ENCODE measurements around the gene NENF. TPM values are rescaled to one million over a fixed set of nuclear protein-coding genes. Genes with fewer than 3 reads are reported as not detected.
"Not testable (repeated sequence)": the region's sequence is repeated elsewhere in the genome, so short reads cannot be mapped to it uniquely, and the experiment has no call there.

NENF gene
- total and polyA plus RNA-seq, 10 of the 15 experiments (the other 5 are each of a cell fraction or from before 2014, with no cell fraction given), result 5.1 to 83.4 (median 42.7) TPM

- H3K79me2 ChIP-seq (ENCODE audit: control insufficient read depth, insufficient read depth, low read length); H3K27me3 ChIP-seq (replicated peaks in 1 of 2; ENCODE audit: control insufficient read depth in 2 of 2, insufficient read depth in 2 of 2, low read length in 1 of 2); H3K4me2 ChIP-seq (ENCODE audit: control insufficient read depth, insufficient read depth); H3K4me3 ChIP-seq; H3K9me3 ChIP-seq (replicated peaks; ENCODE audit: control insufficient read depth, insufficient read depth, low read length); BruUV-seq (replicated peaks); H2AFZ ChIP-seq (ENCODE audit: control insufficient read depth, low read depth, low read length); ATAC-seq; POLR2A ChIA-PET; H3K27ac ChIP-seq (ENCODE audit: control insufficient read depth, insufficient read depth); H3K9ac ChIP-seq (ENCODE audit: control insufficient read depth, insufficient read depth, low read length); DNase-seq (ENCODE audit: low read depth, low spot score); H3K4me1 ChIP-seq (ENCODE audit: control insufficient read depth, insufficient read depth, low read length); FAIRE-seq; H3K36me3 ChIP-seq (ENCODE audit: control insufficient read depth in 2 of 2, insufficient read depth in 2 of 2, low read length in 1 of 2); in situ Hi-C loops (cut with MboI); H4K20me1 ChIP-seq (ENCODE audit: control insufficient read depth, insufficient read depth): not testable (repeated sequence)
- SMC1A ChIA-PET (ENCODE audit: uncharacterized antibody, unreplicated experiment), result interaction anchor here (1.1 to 5.8 kb wide), 7 partner anchors 15 to 278 kb away, joined by 3 to 42 read pairs (median 12); no protein-coding TSS in a partner anchor
- 87% methylated on average over 3 of the region's 3 CpGs for WGBS (ENCODE audit: insufficient coverage, insufficient replicate concordance, low lambda C conversion rate, missing lambda C conversion rate)
- intact Hi-C loops (cut with micrococcal nuclease; ENCODE audit: unreplicated experiment), result loop anchor here (1.0 to 10.0 kb wide), 4 partner anchors 19 to 521 kb away; no protein-coding TSS in a partner anchor
- RAD21 ChIA-PET (ENCODE audit: unreplicated experiment), result interaction anchor here (1.6 to 5.8 kb wide), 5 partner anchors 138 to 222 kb away, joined by 4 to 66 read pairs (median 20); no protein-coding TSS in a partner anchor
- CTCF ChIA-PET, result interaction anchor here (1.0 to 4.5 kb wide), 8 partner anchors 13 to 308 kb away, joined by 3 to 84 read pairs (median 16); no protein-coding TSS in a partner anchor
Observed at GRCh38 chr1:212475831-212476230, 43.1 kb downstream of the NENF start.

- in situ Hi-C loops (cut with MboI), result no loop called here
- DNase-seq (ENCODE audit: low read depth, low spot score) (peak; percentile 65), FAIRE-seq (peak; percentile 91), ATAC-seq (peak; percentile 97)
- 10% methylated on average over 12 of the region's 12 CpGs for WGBS (ENCODE audit: insufficient coverage, insufficient replicate concordance, low lambda C conversion rate, missing lambda C conversion rate)
- Histone ChIP-seq H4K20me1 (ENCODE audit: control insufficient read depth, insufficient read depth) (no peaks in the 10 kb centered on the region), H2AFZ (ENCODE audit: control insufficient read depth, low read depth, low read length) (peak overlapping the region; percentile 85), H3K36me3 (ENCODE audit: control insufficient read depth in 2 of 2, insufficient read depth in 2 of 2, low read length in 1 of 2) (no peaks in the 10 kb centered on the region), H3K27ac (ENCODE audit: control insufficient read depth, insufficient read depth) (no peak overlapping the region; the same call in 1 of the 2 replicates), H3K4me1 (ENCODE audit: control insufficient read depth, insufficient read depth, low read length) (peaks cover 6% of the 10 kb centered on the region; the same call in 1 of the 2 replicates), H3K79me2 (ENCODE audit: control insufficient read depth, insufficient read depth, low read length) (no peaks in the 10 kb centered on the region), H3K27me3 (replicated peaks in 1 of 2; ENCODE audit: control insufficient read depth in 2 of 2, insufficient read depth in 2 of 2, low read length in 1 of 2) (no peaks in the 10 kb centered on the region), H3K9me3 (replicated peaks; ENCODE audit: control insufficient read depth, insufficient read depth, low read length) (no peaks in the 10 kb centered on the region), H3K4me2 (ENCODE audit: control insufficient read depth, insufficient read depth) (peak overlapping the region; percentile 83), H3K9ac (ENCODE audit: control insufficient read depth, insufficient read depth, low read length) (no peak overlapping the region), H3K4me3 (no peak overlapping the region)
- ChIA-PET RAD21 (ENCODE audit: unreplicated experiment) (interaction anchor here (0.6 to 5.8 kb wide), 56 partner anchors 12 to 796 kb away, joined by 3 to 66 read pairs (median 6); partner anchors contain the start of gene ATF3), CTCF (interaction anchor here (0.5 to 6.3 kb wide), 83 partner anchors 8 to 796 kb away, joined by 3 to 84 read pairs (median 5); partner anchors contain the start of genes ATF3, BATF3, DTL and INTS7), SMC1A (ENCODE audit: uncharacterized antibody, unreplicated experiment) (interaction anchor here (0.6 to 5.8 kb wide), 66 partner anchors 8 to 537 kb away, joined by 3 to 63 read pairs (median 6); partner anchors contain the start of genes ATF3, BATF3 and NENF), POLR2A (interaction anchor here (0.6 to 1.6 kb wide), 14 partner anchors 21 to 573 kb away, joined by 3 to 11 read pairs (median 4); no protein-coding TSS in a partner anchor)
- intact Hi-C loops (cut with micrococcal nuclease; ENCODE audit: unreplicated experiment), result loop anchor here (1.0 to 10.0 kb wide), 7 partner anchors 90 to 520 kb away; no protein-coding TSS in a partner anchor
- no TSS peak for BruUV-seq (replicated peaks)
- TF ChIP-seq ZNF274 (IDR thresholded peaks at IDR 0.05; ENCODE audit: insufficient read depth, insufficient read length) (no peak), EZH2 (IDR thresholded peaks at IDR 0.05; ENCODE audit: borderline replicate concordance, control insufficient read depth, low read depth, low read length) (no peak), EGR1 (IDR thresholded peaks at IDR 0.05; ENCODE audit: borderline replicate concordance in 1 of 2, low read depth in 2 of 2, low read length in 2 of 2) (no peak), SP1 (IDR thresholded peaks at IDR 0.05; ENCODE audit: low read depth, low read length) (no peak), ATF7 (IDR thresholded peaks at IDR 0.05; ENCODE audit: low read depth) (no peak), SIX5 (IDR thresholded peaks at IDR 0.05; ENCODE audit: low read depth, low read length, severe bottlenecking) (no peak), PML (IDR thresholded peaks at IDR 0.05; ENCODE audit: low read length) (no peak), SUZ12 (IDR thresholded peaks at IDR 0.05; ENCODE audit: unreplicated experiment) (no peak), SREBF1 (IDR thresholded peaks at IDR 0.05; ENCODE audit: low read length) (no peak), ESRRA (IDR thresholded peaks at IDR 0.05; ENCODE audit: low read length) (no peak)
- TF ChIP-seq, protein P1, sequence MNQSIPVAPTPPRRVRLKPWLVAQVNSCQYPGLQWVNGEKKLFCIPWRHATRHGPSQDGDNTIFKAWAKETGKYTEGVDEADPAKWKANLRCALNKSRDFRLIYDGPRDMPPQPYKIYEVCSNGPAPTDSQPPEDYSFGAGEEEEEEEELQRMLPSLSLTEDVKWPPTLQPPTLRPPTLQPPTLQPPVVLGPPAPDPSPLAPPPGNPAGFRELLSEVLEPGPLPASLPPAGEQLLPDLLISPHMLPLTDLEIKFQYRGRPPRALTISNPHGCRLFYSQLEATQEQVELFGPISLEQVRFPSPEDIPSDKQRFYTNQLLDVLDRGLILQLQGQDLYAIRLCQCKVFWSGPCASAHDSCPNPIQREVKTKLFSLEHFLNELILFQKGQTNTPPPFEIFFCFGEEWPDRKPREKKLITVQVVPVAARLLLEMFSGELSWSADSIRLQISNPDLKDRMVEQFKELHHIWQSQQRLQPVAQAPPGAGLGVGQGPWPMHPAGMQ (IDR thresholded peaks at IDR 0.05; ENCODE audit: borderline replicate concordance), result no peak
- TF ChIP-seq, protein P2, sequence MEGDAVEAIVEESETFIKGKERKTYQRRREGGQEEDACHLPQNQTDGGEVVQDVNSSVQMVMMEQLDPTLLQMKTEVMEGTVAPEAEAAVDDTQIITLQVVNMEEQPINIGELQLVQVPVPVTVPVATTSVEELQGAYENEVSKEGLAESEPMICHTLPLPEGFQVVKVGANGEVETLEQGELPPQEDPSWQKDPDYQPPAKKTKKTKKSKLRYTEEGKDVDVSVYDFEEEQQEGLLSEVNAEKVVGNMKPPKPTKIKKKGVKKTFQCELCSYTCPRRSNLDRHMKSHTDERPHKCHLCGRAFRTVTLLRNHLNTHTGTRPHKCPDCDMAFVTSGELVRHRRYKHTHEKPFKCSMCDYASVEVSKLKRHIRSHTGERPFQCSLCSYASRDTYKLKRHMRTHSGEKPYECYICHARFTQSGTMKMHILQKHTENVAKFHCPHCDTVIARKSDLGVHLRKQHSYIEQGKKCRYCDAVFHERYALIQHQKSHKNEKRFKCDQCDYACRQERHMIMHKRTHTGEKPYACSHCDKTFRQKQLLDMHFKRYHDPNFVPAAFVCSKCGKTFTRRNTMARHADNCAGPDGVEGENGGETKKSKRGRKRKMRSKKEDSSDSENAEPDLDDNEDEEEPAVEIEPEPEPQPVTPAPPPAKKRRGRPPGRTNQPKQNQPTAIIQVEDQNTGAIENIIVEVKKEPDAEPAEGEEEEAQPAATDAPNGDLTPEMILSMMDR (IDR thresholded peaks at IDR 0.05 in 2 of 3, conservative IDR thresholded peaks at IDR 0.05 in 1 of 3; ENCODE audit: control insufficient read depth in 2 of 3, extremely low read depth in 1 of 3, insufficient read depth in 1 of 3, low read depth in 3 of 3, low read length in 3 of 3), result peak; percentile 94 to 97 (median 96)
Observed at GRCh38 chr1:212477014-212477679, 44.4 kb downstream of the NENF start.

All from GM12878 (cell line).